C1 segment of cervical spinal cord (tissue), 14 donors: ENCODE results near the gene TOR1AIP2.

ENCODE experiments used
- DNase-seq, 14 donors: peaks; one replicate each; lab custom pipeline; 2025; lab: John Stamatoyannopoulos, UW

Gene TOR1AIP2

GRCh38 chr1:179825798-179826460, 51.7 kb downstream of the TOR1AIP2 start:
- no peak for DNase-seq

- no peak for DNase-seq
These were observed 52.4 kb downstream of the TOR1AIP2 start for GRCh38 chr1:179825206-179825605.

GRCh38 chr1:179824265-179824664, 53.3 kb downstream of the TOR1AIP2 start:
- no peak for DNase-seq

GRCh38 chr1:179823693-179824092, 53.9 kb downstream of the TOR1AIP2 start:
- DNase-seq = no peak

- no peak for DNase-seq
These were observed 55.5 kb downstream of the TOR1AIP2 start for GRCh38 chr1:179822065-179822464.

GRCh38 chr1:179821524-179821923, 56.1 kb downstream of the TOR1AIP2 start:
- no peak for DNase-seq

- no peak for DNase-seq
These were observed 57.2 kb downstream of the TOR1AIP2 start for GRCh38 chr1:179820226-179820970.

GRCh38 chr1:179818743-179819173, 58.8 kb downstream of the TOR1AIP2 start:
- DNase-seq = no peak

GRCh38 chr1:179818260-179818659, 59.3 kb downstream of the TOR1AIP2 start:
- no peak for DNase-seq

- DNase-seq = no peak
These were observed 59.8 kb downstream of the TOR1AIP2 start for GRCh38 chr1:179817789-179818188.

GRCh38 chr1:179817056-179817455, 60.5 kb downstream of the TOR1AIP2 start:
- DNase-seq = no peak

- no peak for DNase-seq
These were observed 61.2 kb downstream of the TOR1AIP2 start for GRCh38 chr1:179816196-179816960.

GRCh38 chr1:179815641-179816040, 62.0 kb downstream of the TOR1AIP2 start:
- no peak for DNase-seq

GRCh38 chr1:179814546-179814838, 63.1 kb downstream of the TOR1AIP2 start:
- DNase-seq = peak in 2 of 14 donors; percentile 21 to 55

GRCh38 chr1:179813626-179814545, 63.7 kb downstream of the TOR1AIP2 start:
- peak in 1 of 14 donors; percentile 25 for DNase-seq

- no peak for DNase-seq
These were observed 64.9 kb downstream of the TOR1AIP2 start for GRCh38 chr1:179812501-179813292.

- DNase-seq = no peak
These were observed 67.3 kb downstream of the TOR1AIP2 start for GRCh38 chr1:179810367-179810715.

GRCh38 chr1:179809506-179810366, 67.9 kb downstream of the TOR1AIP2 start:
- peak in 9 of 14 donors; percentile 15 to 50 (median 31) for DNase-seq

GRCh38 chr1:179808503-179808902, 69.1 kb downstream of the TOR1AIP2 start:
- no peak for DNase-seq
